HG03097 (cell line): ENCODE data around the gene VPS37B.

ENCODE experiments used
- ATAC-seq: cut with Tn5 transposase; IDR thresholded peaks from one replicate; pipeline ENCODE4 v1.9.1; 2021; ENCODE audit not compliant: unreplicated experiment, low FRiP score

The VPS37B gene

DNA sequence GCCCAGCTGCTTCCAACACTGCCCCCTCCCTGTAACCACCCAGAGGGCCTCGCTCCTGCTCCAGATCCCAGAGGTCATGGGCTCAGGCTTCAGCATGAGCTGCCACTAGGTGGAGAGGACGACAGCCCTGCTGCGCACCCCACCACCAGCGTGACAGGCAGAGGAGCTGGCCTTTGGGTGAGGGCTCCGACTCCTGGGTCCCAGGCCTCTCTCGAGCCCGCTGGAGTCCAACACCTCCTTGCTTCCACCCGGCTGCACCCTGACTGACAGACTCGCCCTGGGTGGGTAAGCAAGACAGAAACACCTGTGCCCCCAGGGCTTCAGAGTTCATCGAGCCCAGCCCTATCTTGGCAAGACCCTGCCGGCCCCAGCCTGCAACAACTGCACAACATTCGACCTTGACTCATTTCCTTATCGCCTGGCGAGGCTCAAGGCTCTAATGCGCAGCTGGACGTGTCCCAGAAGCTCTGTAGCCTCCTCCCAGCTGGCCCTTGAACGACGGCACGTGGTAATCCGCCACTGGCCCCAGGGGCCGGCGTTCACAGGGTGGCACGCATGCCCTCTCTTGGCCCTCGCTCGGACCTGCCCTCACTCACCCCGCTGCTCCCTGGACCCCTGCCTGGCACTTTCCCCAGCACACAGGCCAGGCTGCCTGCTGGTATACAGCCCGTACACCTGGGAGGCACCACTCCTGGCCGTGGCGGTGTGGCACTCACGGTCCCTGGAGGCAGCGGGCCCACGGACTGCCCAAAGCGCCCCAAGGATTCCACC lies 28.0 kb downstream of the VPS37B start:
- no peak for ATAC-seq

DNA sequence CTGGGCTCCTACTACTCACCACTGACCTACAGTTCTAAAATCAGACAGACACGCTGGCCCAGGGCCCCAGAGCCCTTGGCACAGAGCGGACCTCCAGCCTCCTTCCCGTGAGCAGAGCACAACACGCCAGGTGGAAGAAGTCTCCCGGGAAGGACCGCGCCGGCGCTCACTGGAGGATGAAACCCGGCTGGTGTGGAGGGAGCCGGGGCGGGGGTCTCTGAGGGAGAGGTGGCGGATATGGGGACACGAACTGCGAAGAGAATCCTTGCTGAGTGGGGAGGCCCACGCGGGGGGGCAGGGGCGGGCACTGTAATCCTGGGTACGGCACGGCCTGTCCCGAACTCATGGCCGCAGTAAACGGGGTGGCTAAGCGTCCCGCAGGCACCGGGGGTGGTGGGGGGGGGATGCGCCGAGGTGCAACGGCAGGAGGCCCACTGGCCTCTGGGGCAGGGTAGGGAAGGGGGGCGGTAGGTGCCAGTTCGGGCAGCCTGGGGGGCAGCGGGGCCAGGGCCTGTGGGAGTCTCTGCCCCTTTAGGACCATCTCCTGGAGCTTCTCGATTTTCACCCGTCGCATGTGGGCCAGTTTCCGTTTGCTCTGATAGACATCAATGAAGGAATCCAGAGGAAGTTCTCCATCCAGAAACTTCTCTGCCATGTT lies 28.8 kb downstream of the VPS37B start:
- ATAC-seq = no peak

DNA sequence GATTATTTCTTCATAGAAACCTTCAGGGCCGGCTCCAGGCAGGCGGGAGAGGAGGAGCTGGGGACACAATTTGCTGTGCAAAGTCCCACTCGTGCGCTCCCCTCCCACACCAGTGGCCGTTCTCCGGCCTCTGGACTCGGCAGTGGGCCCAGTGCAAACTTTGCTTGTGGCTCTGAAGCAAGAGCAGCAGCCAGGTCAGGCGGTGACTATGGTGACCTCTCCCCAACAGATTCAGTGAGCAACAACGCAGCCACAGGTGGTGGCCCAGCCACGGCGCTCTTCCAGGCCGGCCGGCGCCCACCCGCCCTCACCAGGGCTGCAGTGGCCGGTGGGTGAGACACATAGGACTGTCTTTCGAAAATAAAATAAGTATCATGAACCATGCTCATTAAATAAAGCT lies 29.5 kb downstream of the VPS37B start:
- ATAC-seq = no peak

DNA sequence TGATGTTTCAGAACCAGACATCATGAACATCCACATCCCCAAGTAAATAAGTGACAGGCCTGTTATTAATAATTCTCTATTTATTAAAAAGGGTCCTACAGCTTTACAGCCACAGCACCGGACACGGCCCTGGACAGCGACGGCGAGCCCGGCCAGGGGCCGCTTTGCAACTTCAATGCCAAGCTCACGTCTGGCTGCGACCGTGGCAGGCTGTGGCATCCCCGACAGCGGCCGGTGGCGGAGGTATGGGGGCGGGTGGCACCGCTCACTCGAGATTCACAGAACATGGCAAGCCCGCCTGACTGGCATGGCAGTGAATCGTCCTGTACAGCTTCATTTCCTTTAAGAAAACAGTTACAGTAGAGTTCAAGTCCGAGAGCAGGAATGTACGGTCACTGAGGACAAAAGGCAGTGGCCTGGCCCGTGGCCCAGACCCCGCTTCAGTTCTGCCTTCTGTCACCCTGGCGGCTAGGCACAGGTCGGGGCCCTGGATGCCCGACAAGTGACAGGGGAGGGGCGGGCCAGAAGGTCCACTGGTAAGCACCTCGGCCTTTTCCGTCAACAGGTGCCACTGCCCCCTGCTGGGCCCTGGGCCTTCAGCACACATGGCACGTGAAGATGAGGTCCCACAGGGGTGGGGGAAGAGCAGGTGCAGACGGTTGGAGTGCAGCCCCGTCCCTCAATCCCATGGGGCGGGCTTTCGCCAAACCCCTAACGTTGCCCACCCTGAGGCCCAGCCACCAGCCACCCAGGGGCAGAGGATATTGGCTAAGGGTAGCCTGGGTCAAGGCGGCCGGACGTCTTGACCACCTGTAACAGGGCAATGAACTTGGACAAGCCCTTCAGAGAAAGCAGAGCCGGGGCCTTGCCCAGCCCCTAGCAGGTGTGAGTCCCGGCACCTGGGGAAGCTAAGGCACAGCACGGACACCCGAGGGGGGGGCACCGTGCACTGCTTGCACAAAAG lies 30.4 kb downstream of the VPS37B start:
- ATAC-seq = no peak

DNA sequence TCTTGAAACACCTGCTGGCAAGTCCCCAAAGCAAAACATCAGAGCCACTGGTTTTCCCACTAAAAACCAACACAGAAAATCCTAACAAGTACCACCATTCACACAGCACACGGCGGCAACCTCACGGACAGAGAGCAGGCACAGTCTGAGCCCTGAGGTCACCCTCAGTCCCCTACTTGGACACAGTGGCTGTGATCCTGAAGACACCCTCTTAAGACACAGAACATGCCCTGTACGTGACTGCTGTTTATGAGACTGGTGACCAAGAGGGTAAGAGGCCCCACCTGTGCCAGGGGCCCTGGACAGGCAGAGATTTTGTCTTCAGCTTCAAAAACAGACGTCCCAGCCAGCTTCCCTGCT lies 31.1 kb downstream of the VPS37B start:
- no peak for ATAC-seq

DNA sequence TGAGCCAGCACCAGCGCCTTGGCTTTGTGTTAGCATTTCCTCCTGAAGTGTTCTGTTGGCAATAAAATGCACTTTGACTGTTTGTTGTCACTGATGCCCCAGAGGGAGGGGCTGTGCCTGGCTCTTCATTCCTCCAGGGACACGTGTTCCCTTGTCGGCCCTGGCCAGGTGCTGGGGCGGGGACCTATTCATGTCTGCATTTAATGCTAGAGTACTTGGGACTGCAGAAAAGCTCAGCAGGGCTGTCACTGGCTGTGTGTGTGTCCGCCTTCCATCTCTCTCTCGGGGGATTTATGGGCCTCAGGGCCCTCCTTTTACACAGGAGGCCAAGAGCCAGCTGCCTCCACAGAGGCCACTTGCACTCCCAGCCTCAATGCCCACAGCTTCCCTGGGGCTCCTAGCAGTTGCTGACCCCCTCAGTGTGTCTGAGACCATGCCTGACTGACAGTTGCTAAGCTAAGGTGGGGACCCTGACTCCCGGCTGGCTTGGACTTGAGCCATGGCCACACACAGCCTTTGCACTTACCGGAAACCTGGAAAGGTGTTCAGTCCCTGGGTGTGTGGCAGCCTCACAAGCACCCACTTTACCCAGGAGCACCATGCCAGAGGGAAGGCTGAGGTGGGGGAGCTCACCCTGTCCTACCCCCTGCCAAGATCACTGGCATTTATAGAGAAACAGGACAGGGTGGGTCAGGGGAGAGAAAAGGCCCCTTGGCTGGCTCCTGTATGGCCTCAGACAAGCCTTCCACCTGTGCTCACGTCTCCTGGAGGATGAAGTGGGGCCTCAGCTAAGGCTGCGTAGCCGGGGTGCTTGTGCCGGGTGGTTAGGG lies 32.8 kb downstream of the VPS37B start:
- no peak for ATAC-seq

DNA sequence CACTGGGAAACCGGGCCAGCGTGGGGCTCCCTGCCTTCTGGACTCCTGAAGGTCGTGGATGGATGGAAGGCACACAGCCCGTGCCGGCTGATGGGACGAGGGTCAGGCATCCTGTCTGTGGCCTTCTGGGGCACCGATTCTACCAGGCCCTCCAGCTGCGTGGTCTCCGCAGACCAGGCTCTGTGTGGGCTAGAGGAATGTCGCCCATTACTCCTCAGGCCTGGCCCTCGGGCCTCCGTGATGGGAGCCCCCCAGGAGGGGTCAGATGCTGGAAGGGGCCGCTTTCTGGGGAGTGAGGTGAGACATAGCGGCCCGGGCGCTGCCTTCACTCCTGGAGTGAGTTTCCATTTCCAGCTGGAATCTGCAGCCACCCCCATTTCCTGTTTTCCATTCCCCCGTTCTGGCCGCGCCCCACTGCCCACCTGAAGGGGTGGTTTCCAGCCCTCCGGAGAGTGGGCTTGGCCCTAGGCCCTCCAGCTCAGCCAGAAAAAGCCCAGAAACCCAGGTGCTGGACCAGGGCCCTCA lies 33.8 kb downstream of the VPS37B start:
- ATAC-seq = no peak

DNA sequence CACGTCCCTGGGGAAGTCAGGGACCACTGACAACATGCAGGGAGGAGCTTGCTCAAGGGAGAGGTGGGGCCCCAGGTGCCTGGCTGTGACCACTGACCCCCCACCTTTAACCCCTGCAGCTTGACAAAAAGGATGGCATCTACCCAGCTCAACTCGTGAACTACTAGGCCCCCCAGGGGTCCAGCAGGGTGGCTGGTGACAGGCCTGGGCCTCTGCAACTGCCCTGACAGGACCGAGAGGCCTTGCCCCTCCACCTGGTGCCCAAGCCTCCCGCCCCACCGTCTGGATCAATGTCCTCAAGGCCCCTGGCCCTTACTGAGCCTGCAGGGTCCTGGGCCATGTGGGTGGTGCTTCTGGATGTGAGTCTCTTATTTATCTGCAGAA lies 34.3 kb downstream of the VPS37B start:
- ATAC-seq = no peak

DNA sequence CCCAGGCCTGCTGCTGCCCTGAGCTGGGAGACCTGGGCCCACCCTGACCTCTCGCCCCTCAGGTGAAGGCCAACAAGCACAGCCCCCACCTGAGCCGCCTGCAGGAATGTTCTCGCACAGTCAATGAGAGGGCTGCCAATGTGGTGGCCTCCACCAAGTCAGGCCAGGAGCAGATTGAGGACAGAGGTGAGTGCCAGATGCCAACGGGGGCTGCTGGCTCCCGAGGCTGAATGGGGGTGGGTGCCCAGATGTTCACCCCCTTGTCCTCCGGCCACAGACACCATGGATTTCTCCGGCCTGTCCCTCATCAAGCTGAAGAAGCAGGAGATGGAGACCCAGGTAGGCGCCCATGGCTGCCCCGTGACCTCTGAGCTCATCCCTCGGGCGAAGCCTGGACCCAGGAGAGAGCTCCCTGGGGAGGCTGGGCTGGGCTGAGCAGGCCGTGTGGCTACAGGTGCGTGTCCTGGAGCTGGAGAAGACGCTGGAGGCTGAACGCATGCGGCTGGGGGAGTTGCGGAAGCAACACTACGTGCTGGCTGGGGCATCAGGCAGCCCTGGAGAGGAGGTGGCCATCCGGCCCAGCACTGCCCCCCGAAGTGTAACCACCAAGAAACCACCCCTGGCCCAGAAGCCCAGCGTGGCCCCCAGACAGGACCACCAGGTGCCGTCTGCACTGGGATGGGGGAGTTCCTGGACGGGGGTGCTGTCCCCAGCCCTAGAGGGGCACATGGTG lies 34.9 kb downstream of the VPS37B start:
- no peak for ATAC-seq

DNA sequence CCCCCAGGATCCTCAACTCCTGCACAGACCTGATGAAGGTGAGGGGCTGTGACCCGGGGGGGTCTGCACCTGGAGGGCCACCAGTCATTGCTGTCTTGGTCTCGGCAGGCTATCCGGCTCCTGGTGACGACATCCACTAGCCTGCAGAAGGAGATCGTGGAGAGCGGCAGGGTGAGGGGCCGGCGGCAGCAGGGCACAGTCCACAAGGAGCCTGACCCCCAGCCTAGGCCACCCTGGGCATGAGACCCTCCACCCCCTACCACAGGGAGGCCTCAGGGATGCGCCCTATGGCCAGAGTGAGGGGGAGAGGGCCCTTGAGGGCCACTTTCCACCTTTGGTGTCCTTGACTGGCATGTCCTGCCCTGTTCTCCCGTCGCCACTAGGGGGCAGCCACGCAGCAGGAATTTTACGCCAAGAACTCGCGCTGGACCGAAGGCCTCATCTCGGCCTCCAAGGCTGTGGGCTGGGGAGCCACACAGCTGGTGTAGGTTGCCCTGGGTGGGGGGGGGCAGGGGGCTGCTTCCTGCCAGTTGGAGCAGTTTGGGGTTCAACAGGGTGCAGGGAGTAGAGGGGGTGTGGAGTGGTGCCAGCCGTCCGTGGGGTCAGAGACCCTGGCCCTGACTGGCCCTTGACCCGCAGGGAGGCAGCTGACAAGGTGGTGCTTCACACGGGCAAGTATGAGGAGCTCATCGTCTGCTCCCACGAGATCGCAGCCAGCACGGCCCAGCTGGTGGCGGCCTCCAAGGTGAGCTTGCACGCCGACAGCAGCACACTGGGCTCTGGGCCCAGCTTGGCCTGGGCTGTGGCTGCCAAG lies 35.7 kb downstream of the VPS37B start:
- no peak for ATAC-seq

DNA sequence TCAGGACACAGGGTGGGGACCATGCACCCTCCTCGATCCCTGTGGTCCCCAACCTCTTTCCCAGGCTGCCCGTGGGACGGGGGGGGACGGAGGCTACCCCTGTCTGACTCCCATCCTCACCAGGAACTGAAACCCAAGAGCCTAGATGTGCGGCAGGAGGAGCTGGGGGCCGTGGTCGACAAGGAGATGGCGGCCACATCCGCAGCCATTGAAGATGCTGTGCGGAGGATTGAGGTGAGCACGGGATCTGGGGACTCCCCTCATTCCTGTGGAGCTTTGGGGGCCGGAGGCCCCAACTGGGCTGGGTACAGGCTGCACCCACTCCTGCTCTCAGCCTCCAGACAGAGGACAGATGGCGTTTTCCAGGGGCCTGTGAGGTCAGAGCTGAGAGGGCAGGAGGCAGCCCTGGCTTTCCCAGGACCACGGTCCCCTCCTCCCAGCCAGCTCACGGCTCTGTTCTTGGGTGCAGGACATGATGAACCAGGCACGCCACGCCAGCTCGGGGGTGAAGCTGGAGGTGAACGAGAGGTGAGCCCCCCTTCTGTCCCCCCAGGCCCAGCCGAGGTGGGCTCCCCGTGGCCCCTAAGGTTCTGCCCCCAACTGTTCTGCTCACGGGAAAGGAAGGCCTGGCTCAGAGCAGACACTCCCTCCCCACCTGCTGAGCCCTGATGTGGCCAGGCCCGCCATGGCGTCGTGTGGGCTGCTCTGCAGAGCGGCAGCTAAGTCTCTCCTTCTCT lies 36.5 kb downstream of the VPS37B start:
- ATAC-seq = no peak

DNA sequence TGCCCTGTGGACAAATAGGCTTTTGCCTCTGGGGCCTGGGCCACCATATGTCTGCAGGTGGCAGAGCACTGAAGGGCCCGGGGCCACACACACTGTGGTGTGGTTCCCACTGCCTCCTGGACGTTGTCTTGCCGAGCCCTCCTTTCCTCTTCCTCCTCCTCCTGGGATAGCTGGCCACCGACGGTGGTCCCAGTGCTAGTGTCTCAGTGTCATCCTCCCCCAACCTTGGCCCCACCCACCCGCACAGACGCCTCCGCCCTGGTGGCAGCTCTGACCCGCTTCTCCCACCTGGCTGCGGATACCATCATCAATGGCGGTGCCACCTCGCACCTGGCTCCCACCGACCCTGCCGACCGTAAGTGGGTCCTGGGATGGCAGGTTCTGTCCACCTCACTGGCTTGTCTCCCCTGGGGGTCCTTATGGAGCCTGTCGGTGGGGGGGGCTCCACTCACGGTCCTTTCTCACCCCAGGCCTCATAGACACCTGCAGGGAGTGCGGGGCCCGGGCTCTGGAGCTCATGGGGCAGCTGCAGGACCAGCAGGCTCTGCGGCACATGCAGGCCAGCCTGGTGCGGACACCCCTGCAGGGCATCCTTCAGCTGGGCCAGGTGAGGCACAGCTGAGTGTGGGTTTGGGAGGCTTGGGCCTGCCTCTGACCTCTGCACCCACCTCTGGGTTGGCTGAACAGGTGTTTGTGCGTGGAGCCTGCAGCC lies 37.2 kb downstream of the VPS37B start:
- no peak for ATAC-seq

DNA sequence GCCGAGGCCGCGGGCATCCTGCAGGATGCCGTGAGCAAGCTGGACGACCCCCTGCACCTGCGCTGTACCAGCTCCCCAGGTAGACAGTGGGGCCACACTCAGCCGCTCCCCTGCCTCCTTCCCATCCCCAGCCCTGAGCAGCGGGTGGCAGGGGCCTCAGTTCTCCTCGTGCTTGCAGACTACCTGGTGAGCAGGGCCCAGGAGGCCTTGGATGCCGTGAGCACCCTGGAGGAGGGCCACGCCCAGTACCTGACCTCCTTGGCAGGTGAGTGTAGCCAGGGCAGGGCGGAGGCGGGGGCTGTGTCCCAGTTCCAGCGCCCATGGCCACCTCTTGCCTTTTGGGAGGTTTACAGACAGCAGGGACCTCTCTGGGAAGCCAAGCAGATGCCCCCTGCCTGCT lies 37.8 kb downstream of the VPS37B start:
- ATAC-seq = no peak

DNA sequence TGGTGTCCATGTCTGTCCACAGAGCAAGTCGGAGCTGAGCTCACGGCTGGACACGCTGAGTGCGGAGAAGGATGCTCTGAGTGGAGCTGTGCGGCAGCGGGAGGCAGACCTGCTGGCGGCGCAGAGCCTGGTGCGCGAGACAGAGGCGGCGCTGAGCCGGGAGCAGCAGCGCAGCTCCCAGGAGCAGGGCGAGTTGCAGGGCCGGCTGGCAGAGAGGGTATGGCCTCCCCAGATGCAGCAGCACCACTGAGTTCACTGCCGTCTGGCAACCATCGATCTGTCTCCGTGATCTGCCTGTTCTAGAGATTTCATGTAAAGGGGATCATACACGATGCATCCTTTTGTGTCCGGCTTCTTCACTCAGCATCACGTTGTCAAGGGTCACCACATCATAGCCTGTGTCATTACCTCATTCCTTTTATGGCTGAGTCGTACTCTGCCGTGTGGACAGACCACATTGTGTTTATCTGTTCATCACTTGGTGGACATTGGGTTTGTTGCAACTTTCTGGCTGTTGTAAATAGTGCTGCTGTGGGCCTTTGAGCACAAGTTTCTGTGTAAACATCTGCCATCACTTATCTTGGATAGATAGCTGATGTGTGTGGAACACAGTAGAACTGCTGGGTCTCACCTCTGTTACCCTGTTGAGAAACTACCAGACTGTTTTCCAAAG lies 38.8 kb downstream of the VPS37B start:
- no peak for ATAC-seq

DNA sequence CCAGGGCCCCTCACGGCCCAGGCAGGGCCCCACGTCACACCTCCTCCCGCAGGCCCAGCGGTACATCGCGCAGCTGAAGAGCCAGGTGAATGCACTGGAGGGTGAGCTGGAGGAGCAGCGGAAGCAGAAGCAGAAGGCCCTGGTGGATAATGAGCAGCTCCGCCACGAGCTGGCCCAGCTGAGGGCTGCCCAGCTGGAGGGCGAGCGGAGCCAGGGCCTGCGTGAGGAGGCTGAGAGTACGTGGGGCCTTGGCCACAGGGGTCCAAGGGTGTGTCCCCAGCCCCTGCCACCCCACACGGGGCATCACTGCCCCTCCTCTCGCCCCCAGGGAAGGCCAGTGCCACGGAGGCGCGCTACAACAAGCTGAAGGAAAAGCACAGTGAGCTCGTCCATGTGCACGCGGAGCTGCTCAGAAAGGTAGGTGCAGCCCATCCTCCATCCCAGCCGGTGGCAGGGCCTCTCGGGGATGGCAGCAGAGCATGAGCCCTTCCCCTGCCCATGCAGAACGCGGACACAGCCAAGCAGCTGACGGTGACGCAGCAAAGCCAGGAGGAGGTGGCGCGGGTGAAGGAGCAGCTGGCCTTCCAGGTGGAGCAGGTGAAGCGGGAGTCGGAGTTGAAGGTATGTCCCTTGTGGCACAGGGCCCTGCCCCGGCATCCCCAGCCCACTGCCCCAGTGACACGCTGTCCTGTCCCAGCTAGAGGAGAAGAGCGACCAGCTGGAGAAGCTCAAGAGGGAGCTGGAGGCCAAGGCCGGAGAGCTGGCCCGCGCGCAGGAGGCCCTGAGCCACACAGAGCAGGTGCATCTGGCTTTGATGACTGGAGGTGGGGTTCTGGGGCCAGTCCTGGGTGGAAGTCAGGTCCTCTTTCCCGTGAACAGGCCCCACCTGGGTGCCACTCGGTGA lies 39.7 kb downstream of the VPS37B start:
- no peak for ATAC-seq
